IgD-negative memory B cell (primary cell): Measurements from ENCODE around the gene PPCDC. TPM values are rescaled to one million over a fixed set of nuclear protein-coding genes. Genes with fewer than 3 reads are reported as not detected.

Experiments
- H3K27ac Mint-ChIP-seq, 3 donors: one replicate each; pipeline ENCODE4 v1.8.0; 2020 to 2022; ENCODE audit warnings: mild to moderate bottlenecking in 3 of 3, mixed read lengths in 3 of 3, moderate library complexity in 1 of 3
- H3K27me3 Mint-ChIP-seq: one replicate; pipeline ENCODE4 v1.8.0; 2021; ENCODE audit warnings: mixed read lengths
- H3K36me3 Mint-ChIP-seq: one replicate; pipeline ENCODE4 v1.8.0; 2020; ENCODE audit warnings: mild to moderate bottlenecking, mixed read lengths
- H3K4me1 Mint-ChIP-seq, 3 donors: one replicate each; pipeline ENCODE4 v1.8.0; 2020 to 2022; ENCODE audit warnings: mixed read lengths in 3 of 3, mild to moderate bottlenecking in 1 of 3
- H3K4me3 Mint-ChIP-seq, 4 donors: one replicate each; pipeline ENCODE4 v1.8.0; 2020 to 2022; ENCODE audit warnings: mild to moderate bottlenecking in 4 of 4, mixed read lengths in 4 of 4, moderate library complexity in 3 of 4
- H3K9me3 Mint-ChIP-seq, 3 donors: one replicate each; pipeline ENCODE4 v1.8.0; 2020 to 2021; ENCODE audit warnings: mixed read lengths in 3 of 3, mild to moderate bottlenecking in 1 of 3
- polyA plus RNA-seq: library from polyadenylated mRNA; unstranded; fragments of 300-500 nt; fragmentation: Illumina TruSeq; gene quantifications from one replicate; pipeline ENCODE4 v1.2.3, GENCODE V29; 2021

The PPCDC gene
- polyA plus RNA-seq, 1 donor from 2014 or later: 12.6 TPM

- Mint-ChIP-seq H3K4me1 (peaks cover 24 to 46% (median 44%) of the 10 kb centered on the region in 3 donors), H3K27ac (peak overlapping the region; percentile 42 to 95 (median 93)), H3K36me3 (no peaks in the 10 kb centered on the region), H3K9me3 (no peaks in the 10 kb centered on the region), H3K27me3 (peaks cover 2% of the 10 kb centered on the region), H3K4me3 (peak overlapping the region; percentile 0 to 77 (median 45))
Observed at GRCh38 chr15:75043509-75044257, 20.3 kb downstream of the PPCDC start.

GRCh38 chr15:75044258-75044878 is 21.0 kb downstream of the PPCDC start:
- H3K4me3 Mint-ChIP-seq: peak overlapping the region in 2 of 4 donors; percentile 34 to 56
- no peaks in the 10 kb centered on the region for H3K36me3 Mint-ChIP-seq
- H3K4me1 Mint-ChIP-seq: peaks cover 24 to 46% (median 44%) of the 10 kb centered on the region in 3 donors
- H3K27ac Mint-ChIP-seq: peak overlapping the region in 2 of 3 donors; percentile 3 to 95
- peaks cover 2% of the 10 kb centered on the region for H3K27me3 Mint-ChIP-seq
- no peaks in the 10 kb centered on the region for H3K9me3 Mint-ChIP-seq

- Mint-ChIP-seq H3K36me3 (no peaks in the 10 kb centered on the region), H3K27ac (peak overlapping the region in 2 of 3 donors; percentile 3 to 95), H3K9me3 (no peaks in the 10 kb centered on the region), H3K4me3 (peak overlapping the region in 2 of 4 donors; percentile 22 to 56), H3K27me3 (peaks cover 2% of the 10 kb centered on the region), H3K4me1 (peaks cover 24 to 46% (median 44%) of the 10 kb centered on the region in 3 donors)
Observed at GRCh38 chr15:75045332-75046015, 22.1 kb downstream of the PPCDC start.

- H3K27ac Mint-ChIP-seq: no peak overlapping the region
- no peaks in the 10 kb centered on the region for H3K9me3 Mint-ChIP-seq
- no peaks in the 10 kb centered on the region for H3K27me3 Mint-ChIP-seq
- H3K36me3 Mint-ChIP-seq: peaks cover 2% of the 10 kb centered on the region
- H3K4me1 Mint-ChIP-seq: peaks cover 18 to 35% (median 33%) of the 10 kb centered on the region in 3 donors
- no peak overlapping the region for H3K4me3 Mint-ChIP-seq
Observed at GRCh38 chr15:75048394-75048793, 25.0 kb downstream of the PPCDC start.

- H3K27me3 Mint-ChIP-seq: no peaks in the 10 kb centered on the region
- no peak overlapping the region for H3K27ac Mint-ChIP-seq
- no peaks in the 10 kb centered on the region for H3K9me3 Mint-ChIP-seq
- peaks cover 19 to 25% (median 24%) of the 10 kb centered on the region in 3 donors for H3K4me1 Mint-ChIP-seq
- H3K36me3 Mint-ChIP-seq: peaks cover 3% of the 10 kb centered on the region
- H3K4me3 Mint-ChIP-seq: no peak overlapping the region
Observed at GRCh38 chr15:75049392-75049791, 26.0 kb downstream of the PPCDC start.

DNA sequence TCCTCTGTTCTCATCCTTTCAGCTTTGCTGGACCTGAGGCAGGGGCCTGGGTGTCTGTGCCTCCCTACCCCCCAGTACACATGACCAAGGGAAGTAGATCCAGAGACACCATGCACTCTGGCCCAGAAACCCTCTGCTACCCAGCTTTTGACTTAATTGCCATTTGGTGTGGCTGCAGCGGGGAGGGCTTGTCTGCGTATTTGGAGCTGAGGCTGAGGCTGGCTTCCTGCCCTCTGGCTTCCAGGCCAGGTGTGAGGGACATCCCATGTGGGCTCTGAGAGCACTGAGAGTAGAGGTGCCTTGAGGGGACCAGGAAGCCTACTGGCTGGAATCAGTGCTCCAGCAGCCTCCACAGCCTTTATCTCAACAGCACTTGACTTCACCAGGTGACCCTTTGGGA is 26.9 kb downstream of the PPCDC start:
- Mint-ChIP-seq H3K4me1 (peaks cover 15 to 19% (median 17%) of the 10 kb centered on the region in 3 donors), H3K27me3 (no peaks in the 10 kb centered on the region), H3K4me3 (no peak overlapping the region), H3K9me3 (no peaks in the 10 kb centered on the region), H3K36me3 (peaks cover 5% of the 10 kb centered on the region), H3K27ac (no peak overlapping the region)

GRCh38 chr15:75051191-75051608 is 27.8 kb downstream of the PPCDC start:
- Mint-ChIP-seq H3K4me3 (no peak overlapping the region), H3K27me3 (no peaks in the 10 kb centered on the region), H3K9me3 (no peaks in the 10 kb centered on the region), H3K27ac (no peak overlapping the region), H3K4me1 (peaks cover 12 to 17% (median 15%) of the 10 kb centered on the region in 3 donors), H3K36me3 (peaks cover 5% of the 10 kb centered on the region)

DNA sequence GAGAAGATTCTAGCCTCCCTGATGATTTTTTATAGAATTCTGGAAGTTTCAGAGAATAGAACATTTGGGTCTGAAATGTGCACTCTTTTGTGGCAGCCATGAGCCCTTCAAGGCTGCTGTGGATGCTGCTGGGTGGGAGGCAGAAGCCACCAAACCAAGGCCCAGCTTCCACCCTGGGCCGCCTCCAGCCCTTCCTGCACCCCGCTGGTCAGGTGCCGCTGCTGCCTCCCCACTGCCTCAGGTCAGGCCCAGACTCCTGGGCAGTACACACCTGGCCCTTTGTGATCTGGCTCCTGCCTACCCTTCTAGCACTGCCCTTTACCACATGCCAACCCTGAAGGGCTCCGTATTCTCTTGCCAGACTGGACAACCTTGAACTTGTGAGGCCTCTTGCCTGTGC is 28.3 kb downstream of the PPCDC start:
- Mint-ChIP-seq H3K27me3 (no peaks in the 10 kb centered on the region), H3K4me3 (no peak overlapping the region), H3K9me3 (no peaks in the 10 kb centered on the region), H3K36me3 (peaks cover 5% of the 10 kb centered on the region), H3K27ac (no peak overlapping the region), H3K4me1 (peaks cover 8 to 12% (median 11%) of the 10 kb centered on the region in 3 donors)

- Mint-ChIP-seq H3K27ac (no peak overlapping the region), H3K27me3 (no peaks in the 10 kb centered on the region), H3K9me3 (no peaks in the 10 kb centered on the region), H3K4me3 (no peak overlapping the region), H3K36me3 (peaks cover 7% of the 10 kb centered on the region), H3K4me1 (peaks cover 0 to 4% (median 2%) of the 10 kb centered on the region in 3 donors)
Observed at GRCh38 chr15:75052972-75053747, 29.8 kb downstream of the PPCDC start.

- no peaks in the 10 kb centered on the region for H3K27me3 Mint-ChIP-seq
- no peak overlapping the region for H3K27ac Mint-ChIP-seq
- no peak overlapping the region for H3K4me3 Mint-ChIP-seq
- H3K9me3 Mint-ChIP-seq: no peaks in the 10 kb centered on the region
- H3K4me1 Mint-ChIP-seq: peaks cover 0 to 4% (median 2%) of the 10 kb centered on the region in 3 donors
- peaks cover 7% of the 10 kb centered on the region for H3K36me3 Mint-ChIP-seq
Observed at GRCh38 chr15:75053748-75054125, 30.3 kb downstream of the PPCDC start.

DNA sequence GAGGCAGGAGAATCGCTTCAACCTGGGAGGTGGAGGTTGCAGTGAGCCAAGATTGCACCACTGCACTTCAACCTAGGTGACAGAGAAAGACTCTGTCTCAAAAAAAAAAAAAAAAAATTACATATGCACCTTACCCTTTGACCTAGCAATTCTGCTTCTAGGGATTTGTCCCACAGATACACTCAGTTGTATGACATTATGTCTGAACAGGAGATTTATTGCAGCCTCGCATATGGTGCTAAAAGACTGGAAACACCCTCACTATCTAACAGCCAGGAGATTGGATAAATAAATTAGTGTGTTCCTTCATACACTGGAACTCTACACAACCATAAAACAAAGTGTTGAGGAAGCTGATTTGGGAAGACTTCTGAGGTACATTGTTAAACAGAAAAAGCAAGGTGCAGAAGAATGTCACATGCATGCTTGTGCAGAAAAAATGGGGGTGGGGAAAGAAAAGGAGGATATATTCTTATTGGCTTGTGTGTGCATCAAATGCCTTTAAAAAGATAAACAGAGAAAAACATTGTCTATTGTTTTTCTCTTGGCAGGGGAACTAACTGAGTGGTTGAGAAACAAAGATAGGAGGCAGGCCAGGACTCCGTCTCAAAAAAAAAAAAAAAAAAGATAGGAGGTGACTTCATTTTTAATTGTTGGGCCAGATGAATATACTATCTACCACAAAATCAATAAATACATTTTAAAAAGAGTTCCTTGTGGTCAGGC is 30.9 kb downstream of the PPCDC start:
- Mint-ChIP-seq H3K9me3 (no peaks in the 10 kb centered on the region), H3K36me3 (peaks cover 7% of the 10 kb centered on the region), H3K27ac (no peak overlapping the region), H3K4me1 (peaks cover 0 to 4% (median 2%) of the 10 kb centered on the region in 3 donors), H3K4me3 (no peak overlapping the region), H3K27me3 (no peaks in the 10 kb centered on the region)

- Mint-ChIP-seq H3K36me3 (peaks cover 7% of the 10 kb centered on the region), H3K4me3 (no peak overlapping the region), H3K27ac (peak overlapping the region in 1 of 3 donors; percentile 46), H3K9me3 (no peaks in the 10 kb centered on the region), H3K27me3 (no peaks in the 10 kb centered on the region), H3K4me1 (peaks cover 1 to 4% (median 2%) of the 10 kb centered on the region in 3 donors)
Observed at GRCh38 chr15:75056036-75056435, 32.6 kb downstream of the PPCDC start.

DNA sequence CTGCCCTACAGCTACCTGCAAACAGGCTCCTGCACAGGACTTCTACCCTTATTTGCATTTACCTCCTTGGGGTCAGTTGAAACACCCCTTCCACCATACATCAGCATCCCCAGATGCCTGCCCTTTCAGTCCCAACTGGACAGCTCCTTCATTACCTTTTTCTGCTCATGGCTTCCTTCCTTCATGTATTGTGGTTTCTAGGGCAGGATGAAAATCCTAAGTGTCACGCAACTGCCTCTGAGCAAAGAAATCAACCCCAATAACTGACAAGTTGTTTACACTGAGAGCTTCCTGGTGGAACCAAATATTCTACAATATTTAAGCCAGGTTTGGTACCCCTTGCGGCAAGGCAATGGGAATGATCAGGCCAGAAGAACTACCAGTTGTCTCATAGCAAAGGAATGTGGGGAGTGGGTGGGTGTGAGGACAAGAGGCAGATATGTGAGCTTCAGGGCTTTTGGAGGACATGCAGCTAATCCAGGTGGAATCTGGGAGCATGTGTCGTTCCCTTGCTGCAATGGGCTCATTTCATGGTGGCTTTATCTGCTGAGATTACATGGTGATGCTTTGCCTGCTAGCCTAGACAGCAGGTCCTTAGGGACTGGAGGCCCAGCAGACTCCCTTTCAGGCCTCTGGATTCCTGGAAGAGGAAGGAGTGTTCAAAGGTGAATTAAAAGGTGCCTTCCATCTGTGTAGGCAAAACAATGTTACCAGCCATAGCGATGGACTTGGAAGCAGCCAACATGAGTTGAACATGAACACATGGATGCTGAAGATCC is 34.9 kb downstream of the PPCDC start:
- Mint-ChIP-seq H3K27ac (no peak overlapping the region), H3K4me3 (no peak overlapping the region), H3K4me1 (peaks cover 4 to 6% (median 5%) of the 10 kb centered on the region in 3 donors), H3K9me3 (no peaks in the 10 kb centered on the region), H3K36me3 (peaks cover 6% of the 10 kb centered on the region), H3K27me3 (no peaks in the 10 kb centered on the region)
